ENCODE results near the gene STN1. TPM values are rescaled to one million over a fixed set of nuclear protein-coding genes. Genes with fewer than 3 reads are reported as not detected.

The STN1 gene
- total and polyA plus RNA-seq, 12 donors: 16.5 to 38.7 (median 31.4) TPM

DNA sequence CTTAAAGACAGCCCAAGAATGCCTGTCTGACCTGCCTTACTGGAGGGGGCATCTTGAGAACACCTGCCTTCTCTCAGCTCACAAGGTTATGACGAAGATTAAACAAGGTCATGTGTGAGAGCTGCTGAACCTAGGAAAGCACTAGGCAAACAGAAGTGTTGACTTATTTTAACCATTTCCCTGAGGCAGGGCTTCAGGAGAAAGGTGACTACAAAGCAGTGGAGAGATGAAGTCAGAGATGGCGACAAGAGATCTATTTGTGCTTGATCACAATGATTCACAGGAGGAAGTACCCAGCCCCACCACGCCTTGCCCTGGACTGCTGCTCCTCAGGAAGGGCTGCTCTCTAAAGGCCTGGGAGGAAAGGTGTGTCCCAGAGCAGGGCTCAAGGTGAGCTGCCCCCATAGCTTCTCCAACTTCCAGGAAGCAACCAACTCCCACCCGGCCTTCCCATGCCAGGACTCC, 27.8 kb downstream of the STN1 start:
- peak in 1 of 2 donors; percentile 28 for DNase-seq
- peaks cover 22 to 69% (median 53%) of the 10 kb centered on the region in 9 donors for H3K4me1 ChIP-seq

DNA sequence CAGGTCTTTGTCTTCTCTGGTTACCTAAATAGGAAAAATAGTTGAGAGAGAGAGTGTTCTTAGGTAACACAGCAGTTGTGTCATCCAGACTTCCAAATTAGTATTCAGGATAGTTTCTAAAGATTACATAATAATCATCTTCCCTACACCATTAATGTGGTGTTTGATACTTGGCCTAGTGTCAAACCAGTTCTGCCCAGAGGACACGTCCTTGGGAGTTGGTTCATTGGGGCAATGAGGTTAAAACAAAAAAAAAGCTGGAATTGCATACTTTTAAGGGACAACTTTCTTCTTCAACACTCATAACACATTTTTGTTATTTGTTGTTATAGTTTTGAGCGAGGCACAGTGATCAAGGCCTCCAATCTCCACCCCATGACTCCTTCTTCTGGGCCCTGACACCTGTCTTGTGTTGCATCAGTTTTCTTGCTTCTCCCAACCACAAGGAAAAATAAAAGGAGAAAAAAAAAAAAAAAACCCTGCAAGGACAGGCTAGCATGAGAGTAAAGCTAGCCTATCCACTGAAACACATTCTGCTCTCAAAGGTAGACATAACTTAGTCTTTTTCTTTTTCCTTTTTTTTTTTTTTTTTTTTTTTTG, 28.8 kb downstream of the STN1 start:
- intact Hi-C loops (cut with DNase I): loop anchor here in 9 of 10 donors (2.0 to 10.0 kb wide), 12 partner anchors 96 to 456 kb away; partner anchors contain the start of gene SFR1 (in 5 of the 9)
- Histone ChIP-seq H3K27ac (peak overlapping the region in 5 of 10 donors; percentile 33 to 70 (median 53)), H3K4me3 (no peak overlapping the region), H3K27me3 (no peaks in the 10 kb centered on the region), H3K9me3 (no peaks in the 10 kb centered on the region), H3K36me3 (peaks cover 0 to 71% (median 22%) of the 10 kb centered on the region in 9 donors), H3K4me1 (peaks cover 15 to 69% (median 43%) of the 10 kb centered on the region in 9 donors)
- ATAC-seq (no peak), DNase-seq (no peak)
- TF ChIP-seq, protein P1, sequence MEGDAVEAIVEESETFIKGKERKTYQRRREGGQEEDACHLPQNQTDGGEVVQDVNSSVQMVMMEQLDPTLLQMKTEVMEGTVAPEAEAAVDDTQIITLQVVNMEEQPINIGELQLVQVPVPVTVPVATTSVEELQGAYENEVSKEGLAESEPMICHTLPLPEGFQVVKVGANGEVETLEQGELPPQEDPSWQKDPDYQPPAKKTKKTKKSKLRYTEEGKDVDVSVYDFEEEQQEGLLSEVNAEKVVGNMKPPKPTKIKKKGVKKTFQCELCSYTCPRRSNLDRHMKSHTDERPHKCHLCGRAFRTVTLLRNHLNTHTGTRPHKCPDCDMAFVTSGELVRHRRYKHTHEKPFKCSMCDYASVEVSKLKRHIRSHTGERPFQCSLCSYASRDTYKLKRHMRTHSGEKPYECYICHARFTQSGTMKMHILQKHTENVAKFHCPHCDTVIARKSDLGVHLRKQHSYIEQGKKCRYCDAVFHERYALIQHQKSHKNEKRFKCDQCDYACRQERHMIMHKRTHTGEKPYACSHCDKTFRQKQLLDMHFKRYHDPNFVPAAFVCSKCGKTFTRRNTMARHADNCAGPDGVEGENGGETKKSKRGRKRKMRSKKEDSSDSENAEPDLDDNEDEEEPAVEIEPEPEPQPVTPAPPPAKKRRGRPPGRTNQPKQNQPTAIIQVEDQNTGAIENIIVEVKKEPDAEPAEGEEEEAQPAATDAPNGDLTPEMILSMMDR (IDR thresholded peaks at IDR 0.05): no peak
- WGBS, 2 donors: 67 to 86% methylated on average over 2 of the region's 2 CpGs

More for the DNA sequence above, 27.8 kb downstream of the STN1 start:
- TF ChIP-seq, protein P1 (IDR thresholded peaks at IDR 0.05): no peak
- Histone ChIP-seq H3K36me3 (peaks cover 0 to 67% (median 22%) of the 10 kb centered on the region in 9 donors), H3K27me3 (no peaks in the 10 kb centered on the region), H3K4me3 (no peak overlapping the region), H3K9me3 (no peaks in the 10 kb centered on the region), H3K27ac (peak overlapping the region in 9 of 10 donors; percentile 18 to 70 (median 53))
- intact Hi-C loops (cut with DNase I): loop anchor here in 6 of 10 donors (2.0 to 10.0 kb wide), 6 partner anchors 77 to 435 kb away; partner anchors contain the start of genes SLK (in 3 of the 6) and SFR1 (in 1 of the 6)
- peak in 5 of 8 donors; percentile 18 to 66 (median 53) for ATAC-seq
- 61 to 71% methylated on average over 4 of the region's 4 CpGs for WGBS, 2 donors

DNA sequence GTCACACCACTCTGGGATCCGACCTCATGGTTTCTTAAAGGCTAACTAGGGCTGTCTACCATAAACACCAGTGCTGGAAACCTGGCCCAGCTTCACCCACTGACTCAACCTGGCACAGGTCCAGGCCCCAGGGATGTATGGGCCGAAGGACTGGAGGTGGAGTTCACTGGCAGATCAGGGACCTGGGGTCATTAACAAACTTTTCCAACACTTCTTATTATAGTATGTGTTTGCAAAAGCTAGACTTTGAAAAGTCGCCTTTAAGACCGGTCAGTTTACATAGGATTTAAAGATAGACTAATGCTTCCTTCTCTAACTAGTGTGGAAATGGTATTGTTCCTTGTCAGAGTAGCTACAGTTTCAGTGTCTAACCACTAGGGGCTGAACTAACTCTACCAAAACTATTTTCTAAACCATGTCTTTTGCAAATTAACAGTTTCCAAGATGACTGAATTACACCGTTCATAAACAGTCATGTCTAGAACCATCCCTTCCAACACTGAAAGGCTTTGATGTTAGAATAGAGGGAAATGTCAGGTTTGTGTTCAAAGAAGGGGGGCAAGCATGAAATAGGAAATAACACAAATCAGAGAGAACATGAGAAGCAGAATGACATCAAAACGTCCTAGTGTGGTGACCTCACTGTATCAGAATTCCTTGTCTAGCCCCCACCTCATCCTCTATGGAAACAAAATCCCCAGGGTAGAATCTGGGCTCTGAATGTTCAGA, 29.7 kb downstream of the STN1 start:
- ATAC-seq (peak; percentile 52 to 78 (median 72)), DNase-seq (peak; percentile 54 to 64)
- Histone ChIP-seq H3K9me3 (no peaks in the 10 kb centered on the region), H3K27me3 (no peaks in the 10 kb centered on the region), H3K27ac (peak overlapping the region in 8 of 10 donors; percentile 14 to 67 (median 40)), H3K4me3 (no peak overlapping the region), H3K4me1 (peaks cover 8 to 59% (median 34%) of the 10 kb centered on the region in 9 donors), H3K36me3 (peaks cover 0 to 77% (median 22%) of the 10 kb centered on the region in 9 donors)
- 3 to 4% methylated on average over 6 of the region's 6 CpGs for WGBS, 2 donors
- TF ChIP-seq, protein P1 (IDR thresholded peaks at IDR 0.05): peak; percentile 75 to 93 (median 82)
- intact Hi-C loops (cut with DNase I): loop anchor here in 9 of 10 donors (1.0 to 10.0 kb wide), 14 partner anchors 97 to 457 kb away; partner anchors contain the start of gene SFR1 (in 5 of the 9)

DNA sequence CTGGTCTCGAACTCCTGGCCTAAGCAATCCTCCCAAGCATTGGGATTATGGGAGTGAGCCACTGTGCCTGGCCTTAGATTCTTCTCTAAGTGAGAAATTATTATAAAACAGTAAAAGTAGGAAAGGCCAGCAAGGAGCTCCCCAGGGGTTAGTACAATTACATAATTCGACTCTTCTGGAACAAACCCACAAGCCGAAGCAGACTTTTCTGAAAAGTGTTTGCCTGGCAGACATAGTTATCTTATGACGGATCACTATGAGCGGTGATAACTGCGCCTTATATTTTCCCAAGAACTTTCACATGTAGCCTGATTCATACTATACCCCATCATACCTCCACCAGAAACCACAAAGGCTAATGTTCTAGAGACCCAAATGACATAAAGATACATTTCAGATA, 32.4 kb downstream of the STN1 start:
- WGBS, 2 donors: 78 to 88% methylated on average over 6 of the region's 6 CpGs
- ATAC-seq (no peak), DNase-seq (no peak)
- Histone ChIP-seq H3K4me1 (peaks cover 9 to 65% (median 34%) of the 10 kb centered on the region in 9 donors), H3K9me3 (no peaks in the 10 kb centered on the region), H3K27me3 (no peaks in the 10 kb centered on the region), H3K27ac (peak overlapping the region in 4 of 10 donors; percentile 11 to 46 (median 32)), H3K4me3 (no peak overlapping the region), H3K36me3 (peaks cover 0 to 79% (median 28%) of the 10 kb centered on the region in 9 donors)
- intact Hi-C loops (cut with DNase I): loop anchor here in 9 of 10 donors (5.0 to 10.0 kb wide), 11 partner anchors 99 to 459 kb away; partner anchors contain the start of gene SFR1 (in 5 of the 9)
- TF ChIP-seq, protein P1 (IDR thresholded peaks at IDR 0.05): no peak

Data from heart right ventricle (tissue), 16 donors.